Fibroblast of mammary gland (primary cell): Measurements from ENCODE around the gene IFITM2.

ENCODE experiments used
- DNase-seq: peaks from one replicate; pipeline ENCODE4 v3.0.0-alpha.2; 2010; ENCODE audit warnings: low read depth
- H3K4me3 ChIP-seq: 2 replicates; pipeline ENCODE4 v1.5.1; 2011; ENCODE audit warnings: low read depth, mild to moderate bottlenecking, low read length, moderate library complexity; ENCODE audit not compliant: control insufficient read depth
- TF ChIP-seq, protein P1 (sequence below): conservative IDR thresholded peaks from 2 replicates; pipeline ENCODE4 v1.5.1; 2011; ENCODE audit warnings: low read depth, low read length, inconsistent platforms; ENCODE audit not compliant: control insufficient read depth, insufficient read depth

The IFITM2 gene

DNA sequence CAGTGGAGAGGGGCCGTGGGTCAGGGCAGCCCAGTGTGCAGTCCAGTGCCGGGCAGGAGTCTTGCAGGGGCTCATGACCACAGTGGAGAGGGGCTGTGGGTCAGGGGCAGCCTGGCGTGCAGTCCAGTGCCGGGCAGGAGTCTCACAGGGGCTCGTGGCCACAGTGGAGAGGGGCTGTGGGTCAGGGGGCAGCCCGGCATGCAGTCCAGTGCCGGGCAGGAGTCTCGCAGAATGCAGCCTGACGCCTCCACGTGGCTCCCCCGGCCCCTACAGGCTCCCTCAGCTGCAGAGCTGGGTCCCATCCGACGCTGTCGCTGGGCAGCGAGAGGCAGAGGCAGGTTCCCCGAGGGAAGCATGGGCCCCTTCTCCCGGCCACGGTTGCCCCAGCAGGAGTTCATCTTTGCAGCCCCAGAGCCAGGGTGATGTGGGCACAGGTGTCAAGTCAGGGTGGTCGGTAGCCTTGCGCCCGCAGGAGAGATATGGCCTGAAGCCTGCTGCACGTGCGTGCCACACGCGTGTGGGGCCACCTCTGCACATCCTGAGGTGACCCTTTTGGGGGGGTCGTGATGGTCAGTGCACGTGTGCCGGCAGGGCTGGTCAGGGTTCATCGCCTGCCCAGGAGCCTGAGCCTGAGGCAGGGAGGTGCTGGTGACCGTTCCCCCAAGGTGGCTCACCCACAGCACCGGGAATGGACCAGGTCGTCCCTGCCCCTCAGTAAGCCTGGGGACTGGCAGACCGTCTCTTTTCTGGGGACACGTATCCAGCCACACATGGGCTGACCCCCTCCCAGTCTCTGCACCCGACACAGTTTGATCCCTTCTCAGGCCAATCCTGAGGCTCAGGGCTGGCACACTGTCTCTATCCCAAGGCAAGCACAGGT is 11.2 kb upstream of the IFITM2 start:
- TF ChIP-seq, protein P1, sequence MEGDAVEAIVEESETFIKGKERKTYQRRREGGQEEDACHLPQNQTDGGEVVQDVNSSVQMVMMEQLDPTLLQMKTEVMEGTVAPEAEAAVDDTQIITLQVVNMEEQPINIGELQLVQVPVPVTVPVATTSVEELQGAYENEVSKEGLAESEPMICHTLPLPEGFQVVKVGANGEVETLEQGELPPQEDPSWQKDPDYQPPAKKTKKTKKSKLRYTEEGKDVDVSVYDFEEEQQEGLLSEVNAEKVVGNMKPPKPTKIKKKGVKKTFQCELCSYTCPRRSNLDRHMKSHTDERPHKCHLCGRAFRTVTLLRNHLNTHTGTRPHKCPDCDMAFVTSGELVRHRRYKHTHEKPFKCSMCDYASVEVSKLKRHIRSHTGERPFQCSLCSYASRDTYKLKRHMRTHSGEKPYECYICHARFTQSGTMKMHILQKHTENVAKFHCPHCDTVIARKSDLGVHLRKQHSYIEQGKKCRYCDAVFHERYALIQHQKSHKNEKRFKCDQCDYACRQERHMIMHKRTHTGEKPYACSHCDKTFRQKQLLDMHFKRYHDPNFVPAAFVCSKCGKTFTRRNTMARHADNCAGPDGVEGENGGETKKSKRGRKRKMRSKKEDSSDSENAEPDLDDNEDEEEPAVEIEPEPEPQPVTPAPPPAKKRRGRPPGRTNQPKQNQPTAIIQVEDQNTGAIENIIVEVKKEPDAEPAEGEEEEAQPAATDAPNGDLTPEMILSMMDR, result no peak
- no peak overlapping the region for H3K4me3 ChIP-seq
- DNase-seq, result no peak

DNA sequence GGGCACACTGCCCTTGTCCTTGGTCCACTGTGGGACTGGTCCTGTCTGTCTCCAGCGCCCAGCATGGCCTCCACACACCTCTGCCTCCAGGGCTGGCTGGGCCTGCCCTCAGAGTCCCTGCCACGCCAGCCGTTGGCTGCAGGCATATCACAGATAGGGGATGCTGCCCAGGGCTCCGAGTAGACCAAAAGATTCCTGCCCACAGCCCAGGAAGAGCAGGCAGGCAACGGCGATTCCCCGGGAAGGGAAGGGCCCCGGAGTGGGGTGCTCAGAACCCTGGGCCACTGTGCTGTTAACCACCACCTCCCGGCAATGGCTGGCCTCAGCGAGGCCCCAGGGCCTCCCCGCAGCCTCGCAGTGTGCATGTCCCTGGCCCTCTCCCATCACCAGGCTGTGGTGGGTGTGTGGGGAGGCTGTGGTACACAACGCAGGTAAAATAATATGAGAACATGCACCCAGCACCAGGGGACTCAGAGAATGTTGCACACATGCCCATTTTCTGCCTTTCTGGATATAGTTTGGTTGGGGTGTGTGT is 10.5 kb upstream of the IFITM2 start:
- no peak for DNase-seq

DNA sequence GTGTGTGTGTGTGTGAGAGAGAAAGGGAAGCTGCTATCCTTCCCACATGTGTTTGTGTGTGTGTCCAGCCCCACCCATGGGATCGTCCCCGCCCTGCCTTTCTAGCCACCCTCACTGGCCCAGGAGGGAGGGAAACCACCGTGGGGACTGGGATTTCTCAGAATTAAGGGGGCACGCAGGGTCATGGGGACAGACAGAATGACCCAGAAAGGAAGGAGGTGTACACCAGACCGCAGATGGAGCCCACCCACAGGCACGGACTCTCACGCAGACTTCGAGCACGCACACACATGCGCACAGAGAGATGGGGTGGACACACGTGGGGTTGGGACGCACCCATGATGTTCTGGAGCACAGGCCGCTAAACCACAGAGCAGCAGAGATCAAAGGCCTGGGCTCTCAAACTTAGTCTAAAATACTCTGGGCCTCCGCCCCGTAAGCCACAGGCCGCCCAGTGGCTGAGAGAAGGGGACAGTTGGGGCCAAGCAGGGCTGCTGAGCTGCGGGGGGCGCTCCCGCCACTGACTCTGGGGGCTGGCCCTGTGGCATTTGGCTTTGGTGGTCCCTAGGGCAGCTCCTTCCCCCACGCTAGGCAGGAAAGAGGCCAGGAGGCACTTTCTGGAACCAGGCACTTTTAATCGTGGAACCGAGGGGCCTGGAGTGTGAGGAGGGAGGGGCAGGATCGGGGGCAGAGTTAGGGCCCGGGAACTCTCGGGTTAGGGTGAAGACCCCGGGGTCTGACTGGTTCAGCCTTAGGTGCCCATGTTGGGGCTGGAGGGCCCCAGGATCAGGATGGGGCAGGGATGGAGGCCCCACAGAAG is 9.8 kb upstream of the IFITM2 start:
- TF ChIP-seq, protein P1, result no peak

More for the DNA sequence above, 10.5 kb upstream of the IFITM2 start:
- TF ChIP-seq, protein P1, result no peak
- no peak overlapping the region for H3K4me3 ChIP-seq

DNA sequence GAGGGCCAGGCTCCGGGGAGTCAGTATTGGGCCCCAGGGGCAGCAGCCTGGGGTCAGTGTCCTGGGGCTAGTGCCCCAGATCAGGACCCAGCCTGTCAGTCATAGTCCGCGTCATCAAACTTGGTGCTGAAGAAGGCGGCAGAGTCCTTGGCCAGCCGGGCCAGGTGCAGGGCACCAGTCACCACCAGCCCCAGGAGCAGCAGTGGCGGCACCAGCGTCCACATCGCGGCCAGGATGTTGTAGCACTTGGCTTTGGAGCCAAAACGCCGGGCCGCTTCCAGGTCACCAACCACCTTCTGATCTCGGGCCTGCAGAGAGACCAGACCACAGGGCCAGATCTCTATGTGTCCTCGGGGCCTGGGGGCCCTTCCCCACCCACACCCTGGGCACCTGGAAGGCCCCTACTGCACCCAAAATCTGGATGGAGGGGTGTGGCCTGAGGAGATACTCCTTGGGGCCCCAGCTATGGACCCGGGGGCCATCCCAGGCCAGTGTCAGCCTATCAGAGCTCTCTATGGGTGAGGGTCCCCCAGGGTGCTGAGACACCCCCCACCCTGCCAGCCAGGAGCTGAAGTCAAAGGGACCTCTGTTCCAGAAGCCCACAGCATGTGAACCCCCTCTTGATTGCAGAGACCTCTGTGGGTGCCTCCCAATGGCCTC is 9.1 kb upstream of the IFITM2 start:
- H3K4me3 ChIP-seq, result no peak overlapping the region
- TF ChIP-seq, protein P1, result no peak
- no peak for DNase-seq

More for the DNA sequence above, 9.8 kb upstream of the IFITM2 start:
- H3K4me3 ChIP-seq, result no peak overlapping the region
- DNase-seq, result peak; percentile 46

DNA sequence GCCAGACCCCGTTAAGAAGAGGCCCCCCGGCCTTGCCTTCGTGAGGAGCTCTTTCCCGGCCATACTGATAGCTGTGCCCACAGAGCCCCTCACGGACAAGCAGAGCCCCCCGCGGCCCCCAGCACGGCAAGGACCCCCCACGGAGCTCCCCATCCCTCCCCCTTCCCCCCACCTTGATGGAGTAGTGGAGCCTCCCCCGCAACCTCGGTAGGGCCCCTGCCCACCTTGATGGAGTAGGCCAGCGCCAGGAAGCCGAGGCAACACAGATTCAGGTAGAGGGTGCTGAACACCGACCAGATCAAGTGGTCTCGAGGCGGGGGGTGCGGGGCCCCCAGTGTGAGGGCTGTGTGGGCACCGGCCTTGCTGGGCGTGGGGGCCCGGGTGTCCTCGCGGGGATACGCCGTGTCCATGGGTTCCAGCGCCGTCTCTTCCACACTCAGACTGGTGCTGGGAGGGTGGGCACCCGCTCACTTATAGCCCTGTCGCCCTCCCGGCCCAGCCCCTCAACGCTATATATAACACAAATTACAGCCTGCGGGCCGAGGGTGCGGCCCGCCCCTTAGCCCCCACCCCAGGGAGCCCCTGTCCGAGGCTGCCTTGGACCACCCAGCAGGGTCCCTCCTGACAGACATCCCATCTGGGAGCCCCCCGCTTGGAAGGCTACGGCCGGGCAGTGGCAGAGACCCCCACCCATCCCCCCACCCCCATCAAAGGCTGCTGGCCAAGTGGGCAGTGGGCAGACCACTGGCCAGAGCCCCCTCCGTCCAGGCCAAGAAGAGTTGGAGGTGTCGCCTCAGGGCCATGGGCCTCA is 8.3 kb upstream of the IFITM2 start, which contains the start of gene IFITM5:
TSS of gene IFITM5 (minus strand) at position 446 of the 811 bp plus-strand sequence. CDS start at position 410, 36 bp downstream.
- no peak for DNase-seq
- TF ChIP-seq, protein P1, result no peak
- H3K4me3 ChIP-seq, result no peak within 1 kb of the TSS
